GM12874 (cell line): ENCODE measurements around the gene IFT57.

Experiments used
- TF ChIP-seq, protein P1 (sequence below): IDR thresholded peaks from 2 replicates; pipeline ENCODE4 v1.5.1; 2011; ENCODE audit warnings: low read depth, mild to moderate bottlenecking, control low read depth, low read length, moderate library complexity; ENCODE audit not compliant: insufficient read depth

The IFT57 gene

GRCh38 chr3:108110934-108111333 is 111.3 kb downstream of the IFT57 start:
- TF ChIP-seq, protein P1, sequence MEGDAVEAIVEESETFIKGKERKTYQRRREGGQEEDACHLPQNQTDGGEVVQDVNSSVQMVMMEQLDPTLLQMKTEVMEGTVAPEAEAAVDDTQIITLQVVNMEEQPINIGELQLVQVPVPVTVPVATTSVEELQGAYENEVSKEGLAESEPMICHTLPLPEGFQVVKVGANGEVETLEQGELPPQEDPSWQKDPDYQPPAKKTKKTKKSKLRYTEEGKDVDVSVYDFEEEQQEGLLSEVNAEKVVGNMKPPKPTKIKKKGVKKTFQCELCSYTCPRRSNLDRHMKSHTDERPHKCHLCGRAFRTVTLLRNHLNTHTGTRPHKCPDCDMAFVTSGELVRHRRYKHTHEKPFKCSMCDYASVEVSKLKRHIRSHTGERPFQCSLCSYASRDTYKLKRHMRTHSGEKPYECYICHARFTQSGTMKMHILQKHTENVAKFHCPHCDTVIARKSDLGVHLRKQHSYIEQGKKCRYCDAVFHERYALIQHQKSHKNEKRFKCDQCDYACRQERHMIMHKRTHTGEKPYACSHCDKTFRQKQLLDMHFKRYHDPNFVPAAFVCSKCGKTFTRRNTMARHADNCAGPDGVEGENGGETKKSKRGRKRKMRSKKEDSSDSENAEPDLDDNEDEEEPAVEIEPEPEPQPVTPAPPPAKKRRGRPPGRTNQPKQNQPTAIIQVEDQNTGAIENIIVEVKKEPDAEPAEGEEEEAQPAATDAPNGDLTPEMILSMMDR, result no peak
